Heart right ventricle (tissue), 16 donors: ENCODE measurements around the gene OPA1. TPM values are rescaled to one million over a fixed set of nuclear protein-coding genes. Genes with fewer than 3 reads are reported as not detected.
A peak's percentile ranks its signal among the peaks of the same experiment; 100 is the strongest.

Experiments
- ATAC-seq, 8 donors: fragments of 200-7000 bp; cut with Tn5 transposase; one replicate each; pipeline ENCODE4 v1.9.1; 2020; ENCODE audit warnings: mild to moderate bottlenecking in 8 of 8, moderate library complexity in 8 of 8, moderate number of reproducible peaks in 1 of 8
- DNase-seq, 2 donors: peaks; one replicate each; pipeline ENCODE4 v3.0.0-alpha.2; 2020
- H3K27ac ChIP-seq, 10 donors: fragments of 200-600 bp; sonication (generic) in 2 of 10; one replicate each; pipeline versions ENCODE4 v1.5.0 to v1.8.0; 2020 to 2022; ENCODE audit warnings: mild to moderate bottlenecking in 3 of 10
- H3K27me3 ChIP-seq, 7 donors: fragments of 200-600 bp; one replicate each; pipeline ENCODE4 v1.8.0; 2021 to 2022; ENCODE audit warnings: mild to moderate bottlenecking in 2 of 7
- H3K36me3 ChIP-seq, 9 donors: fragments of 200-600 bp; sonication (generic) in 1 of 9; one replicate each; pipeline versions ENCODE4 v1.5.0 to v1.8.0; 2020 to 2022; ENCODE audit warnings: mild to moderate bottlenecking in 2 of 9
- H3K4me1 ChIP-seq, 9 donors: fragments of 200-600 bp; sonication (generic) in 1 of 9; one replicate each; pipeline versions ENCODE4 v1.5.0 to v1.8.0; 2020 to 2022; ENCODE audit warnings: mild to moderate bottlenecking in 4 of 9
- H3K4me3 ChIP-seq, 10 donors: fragments of 200-600 bp; sonication (generic) in 2 of 10; one replicate each; pipeline versions ENCODE4 v1.5.0 to v1.8.0; 2020 to 2022; ENCODE audit warnings: mild to moderate bottlenecking in 7 of 10, moderate library complexity in 2 of 10
- H3K9me3 ChIP-seq, 11 donors: fragments of 200-600 bp in 10 of 11; sonication (generic) in 2 of 11; one replicate each; pipeline versions ENCODE4 v1.5.0 to v1.8.0; 2013 to 2022; ENCODE audit warnings: mild to moderate bottlenecking in 2 of 11, control low read depth in 1 of 11, moderate library complexity in 1 of 11
- CTCF ChIP-seq, 9 donors: fragments of 200-600 bp; sonication (generic) in 2 of 9; IDR thresholded peaks; one replicate each; pipeline versions ENCODE4 v1.5.0 to v1.8.0; 2021 to 2022; ENCODE audit warnings: antibody characterized with exemption in 9 of 9, mild to moderate bottlenecking in 5 of 9, moderate library complexity in 1 of 9
- WGBS, 2 donors: extraction: QIAGEN DNeasy Blood & Tissue Kit; methylation state at CpG; one replicate each; pipeline ENCODE4 v1.1.7; 2013; ENCODE audit warnings: inconsistent platforms in 1 of 2; 5-methylcytosine and 5-hydroxymethylcytosine counted together
- intact Hi-C, 10 donors: fragments of 100-400 bp; cut with DNase I; formaldehyde crosslinking; loops; one replicate each; pipeline versions ENCODE4 v1.11.1 to v1.14.2; 2022
- polyA plus RNA-seq, 2 donors: library from polyadenylated mRNA; stranded (reverse); fragments of 200-250 nt; gene quantifications; one replicate each; pipeline ENCODE4 v1.2.3, GENCODE V29; 2013
- total RNA-seq, 10 donors: library from RNA; stranded (reverse); fragmentation: NEBNext Ultra II Directional in 3 of 10; extraction: Animal tissue kit (Norgen Biotek cat#: 25700) in 3 of 10; gene quantifications; one replicate each; pipeline versions ENCODE4 v1.2.1 to v1.2.4, GENCODE V29; 2021 to 2023
- donor health status: Arrhythmogenic right ventricular cardiomyopathy.
- donor health status: ischemic (EF 13 %, LVEDD 7.1; RV severe dilation, severe dysfunction).
- donor health status: healthy with polysubstance abuse.
- donor health status: DM: no; HTN: yes; CAD: no.
- donor health status: DM: no; HTN: no; CAD: no.
- donor health status: ischemic (EF 25% LVEDD 6.9; RV normal size, moderate dysfunction).
- donor health status: ischemic (EF 25% LVEDD 5.7; RV mildly dilated, moderate dysfunction).
- donor health status: healthy.
- donor health status: DM: yes; HTN: yes; CAD: no.
- donor health status: Ischemic cardiomyopathy.
- donor health status: ischemic (EF 35%, LVEDD 5.7; RV mildly dilated, moderate dysfunction).
- donor health status: nonischemic (EF 11% LVEDD 7.7; RV severe dilation, severe dysfunction).
- donor health status: DM: yes; HTN: yes; CAD: no.
- donor health status: PGD.
- donor health status: ischemic (EF 29% LVEDD 5.4; RV normal size, mild dysfunction).
- donor health status: nonischemic (EF 23%, LVEDD 6.1; RV moderate dilation, normal function).

The OPA1 gene
- total and polyA plus RNA-seq, 12 donors, result 19.2 to 197 (median 124) TPM

GRCh38 chr3:193594946-193595689, 2.1 kb downstream of the OPA1 start:
- Histone ChIP-seq H3K27me3 (no peaks in the 10 kb centered on the region), H3K27ac (no peak overlapping the region), H3K36me3 (peaks cover 0 to 39% (median 0%) of the 10 kb centered on the region in 9 donors), H3K9me3 (no peaks in the 10 kb centered on the region), H3K4me1 (peaks cover 5 to 52% (median 31%) of the 10 kb centered on the region in 9 donors), H3K4me3 (peak overlapping the region in 1 of 10 donors; percentile 93)
- 80 to 83% methylated on average over 1 of the region's 1 CpG for WGBS, 2 donors
- TF ChIP-seq CTCF (IDR thresholded peaks at IDR 0.05), result no peak
- no peak for DNase-seq
- intact Hi-C loops, result no loop called here
- no peak for ATAC-seq

GRCh38 chr3:193595939-193596487, 3.0 kb downstream of the OPA1 start:
- no peaks in the 10 kb centered on the region for H3K9me3 ChIP-seq
- H3K36me3 ChIP-seq, result peaks cover 0 to 41% (median 0%) of the 10 kb centered on the region in 9 donors
- DNase-seq (no peak), ATAC-seq (no peak)
- peaks cover 5 to 60% (median 31%) of the 10 kb centered on the region in 9 donors for H3K4me1 ChIP-seq
- no peak for TF ChIP-seq CTCF (IDR thresholded peaks at IDR 0.05)
- intact Hi-C loops, result no loop called here
- no peaks in the 10 kb centered on the region for H3K27me3 ChIP-seq
- WGBS, 2 donors, result 89% methylated on average over 5 of the region's 5 CpGs
- H3K4me3 ChIP-seq, result no peak overlapping the region
- H3K27ac ChIP-seq, result no peak overlapping the region

GRCh38 chr3:193598202-193598601, 5.2 kb downstream of the OPA1 start:
- peaks cover 5 to 70% (median 31%) of the 10 kb centered on the region in 9 donors for H3K4me1 ChIP-seq
- DNase-seq (no peak), ATAC-seq (no peak)
- H3K4me3 ChIP-seq, result no peak overlapping the region
- no peak for TF ChIP-seq CTCF (IDR thresholded peaks at IDR 0.05)
- WGBS, 2 donors, result 94 to 97% methylated on average over 2 of the region's 2 CpGs
- no peaks in the 10 kb centered on the region for H3K9me3 ChIP-seq
- peak overlapping the region in 1 of 10 donors; percentile 3 for H3K27ac ChIP-seq
- intact Hi-C loops, result no loop called here
- H3K27me3 ChIP-seq, result no peaks in the 10 kb centered on the region
- peaks cover 0 to 47% (median 0%) of the 10 kb centered on the region in 9 donors for H3K36me3 ChIP-seq

GRCh38 chr3:193599393-193599792, 6.4 kb downstream of the OPA1 start:
- no peak overlapping the region for H3K27ac ChIP-seq
- H3K4me1 ChIP-seq, result peaks cover 1 to 62% (median 25%) of the 10 kb centered on the region in 9 donors
- DNase-seq (no peak), ATAC-seq (no peak)
- peaks cover 0 to 54% (median 0%) of the 10 kb centered on the region in 9 donors for H3K36me3 ChIP-seq
- intact Hi-C loops, result no loop called here
- TF ChIP-seq CTCF (IDR thresholded peaks at IDR 0.05), result no peak
- H3K9me3 ChIP-seq, result no peaks in the 10 kb centered on the region
- H3K27me3 ChIP-seq, result no peaks in the 10 kb centered on the region
- no peak overlapping the region for H3K4me3 ChIP-seq
- 89 to 91% methylated on average over 1 of the region's 1 CpG for WGBS, 2 donors
